H9 (cell line): ENCODE data around the gene COQ8A. TPM values are rescaled to one million over a fixed set of nuclear protein-coding genes. Genes with fewer than 3 reads are reported as not detected.

ENCODE experiments used
- DNase-seq: peaks from one replicate; pipeline ENCODE4 v3.0.0-alpha.2; 2017
- H2AFZ ChIP-seq: one replicate; pipeline ENCODE4 v1.6.1; 2013; ENCODE audit warnings: mild to moderate bottlenecking, low read length, control low read depth, moderate library complexity
- H2AK5ac ChIP-seq: 2 replicates; pipeline ENCODE4 v1.6.1; 2013; ENCODE audit warnings: low read length, control low read depth, mixed read lengths; ENCODE audit not compliant: insufficient read length
- H2BK120ac ChIP-seq: one replicate; pipeline ENCODE4 v1.6.1; 2013; ENCODE audit warnings: low read depth, mild to moderate bottlenecking, low read length, control low read depth, inconsistent platforms; ENCODE audit not compliant: poor library complexity, severe bottlenecking
- H2BK12ac ChIP-seq: 2 replicates; pipeline ENCODE4 v1.6.1; 2013; ENCODE audit warnings: low read length, control low read depth, mixed read lengths, low read depth; ENCODE audit not compliant: insufficient read length
- H2BK15ac ChIP-seq: 2 replicates; pipeline ENCODE4 v1.6.1; 2013; ENCODE audit warnings: low read depth, low read length, control low read depth
- H2BK20ac ChIP-seq: one replicate; pipeline ENCODE4 v1.6.1; 2013; ENCODE audit warnings: low read depth, mild to moderate bottlenecking, low read length, control low read depth, inconsistent platforms; ENCODE audit not compliant: poor library complexity, severe bottlenecking
- H2BK5ac ChIP-seq: 2 replicates; pipeline ENCODE4 v1.6.1; 2013; ENCODE audit warnings: low read length, control low read depth, mixed read lengths; ENCODE audit not compliant: insufficient read length
- H3K14ac ChIP-seq: 2 replicates; pipeline ENCODE4 v1.6.1; 2013; ENCODE audit warnings: low read length, control low read depth; ENCODE audit not compliant: insufficient read depth
- H3K18ac ChIP-seq: 2 replicates; pipeline ENCODE4 v1.6.1; 2013; ENCODE audit warnings: low read depth, mild to moderate bottlenecking, mixed read lengths, low read length, control low read depth; ENCODE audit not compliant: insufficient read length
- H3K23ac ChIP-seq: 2 replicates; pipeline ENCODE4 v1.6.1; 2013; ENCODE audit warnings: low read length, control low read depth, mixed read lengths, low read depth; ENCODE audit not compliant: insufficient read length
- H3K23me2 ChIP-seq: 2 replicates; pipeline ENCODE4 v1.6.1; 2013; ENCODE audit warnings: low read depth, mild to moderate bottlenecking, mixed read lengths, low read length, control low read depth; ENCODE audit not compliant: insufficient read length, poor library complexity, severe bottlenecking
- H3K27ac ChIP-seq: 2 replicates; pipeline ENCODE4 v1.5.1; 2013; ENCODE audit warnings: low read length, control low read depth, mixed read lengths, low read depth; ENCODE audit not compliant: insufficient read length
- H3K27me3 ChIP-seq: 2 replicates; pipeline ENCODE4 v1.6.1; 2013; ENCODE audit warnings: low read length, control low read depth, inconsistent platforms; ENCODE audit not compliant: insufficient read depth
- H3K4ac ChIP-seq: 2 replicates; pipeline ENCODE4 v1.6.1; 2013; ENCODE audit warnings: low read depth, mild to moderate bottlenecking, control low read depth, inconsistent platforms, low read length, moderate library complexity
- H3K4me1 ChIP-seq: 2 replicates; pipeline ENCODE4 v1.6.1; 2013; ENCODE audit warnings: low read length, control low read depth, inconsistent platforms; ENCODE audit not compliant: insufficient read depth
- H3K4me2 ChIP-seq: 2 replicates; pipeline ENCODE4 v1.6.1; 2013; ENCODE audit warnings: low read length, control low read depth, mixed read lengths; ENCODE audit not compliant: insufficient read length, insufficient read depth
- H3K56ac ChIP-seq: 2 replicates; pipeline ENCODE4 v1.6.1; 2013; ENCODE audit warnings: low read depth, mild to moderate bottlenecking, mixed read lengths, low read length, control low read depth; ENCODE audit not compliant: insufficient read length
- H3K79me1 ChIP-seq: 2 replicates; pipeline ENCODE4 v1.6.1; 2013; ENCODE audit warnings: low read depth, mild to moderate bottlenecking, moderate library complexity, low read length, control low read depth, inconsistent platforms; ENCODE audit not compliant: insufficient read depth, poor library complexity, severe bottlenecking
- H3K79me2 ChIP-seq: 2 replicates; pipeline ENCODE4 v1.6.1; 2013; ENCODE audit warnings: low read length, control low read depth, inconsistent platforms; ENCODE audit not compliant: insufficient read depth
- H3K9ac ChIP-seq: 2 replicates; pipeline ENCODE4 v1.6.1; 2013; ENCODE audit warnings: low read length, control low read depth, mixed read lengths; ENCODE audit not compliant: insufficient read length; ENCODE audit errors: extremely low read depth
- H3K9me3 ChIP-seq: one replicate; pipeline ENCODE4 v1.6.1; 2013; ENCODE audit warnings: low read depth, low read length, inconsistent platforms; ENCODE audit not compliant: control insufficient read depth
- H3T11ph ChIP-seq: one replicate; pipeline ENCODE4 v1.6.1; 2013; ENCODE audit warnings: mild to moderate bottlenecking, low read length, control low read depth, inconsistent platforms
- H4K20me1 ChIP-seq: one replicate; pipeline ENCODE4 v1.6.1; 2013; ENCODE audit not compliant: control insufficient read depth, insufficient read length, insufficient read depth
- H4K5ac ChIP-seq: 2 replicates; pipeline ENCODE4 v1.6.1; 2013; ENCODE audit warnings: low read depth, mild to moderate bottlenecking, mixed read lengths, low read length, control low read depth; ENCODE audit not compliant: insufficient read length
- H4K8ac ChIP-seq: replicated peaks from 2 replicates; pipeline ENCODE4 v1.6.1; 2013; ENCODE audit warnings: low read length, control low read depth, mixed read lengths, low read depth; ENCODE audit not compliant: insufficient read length
- H4K91ac ChIP-seq: 2 replicates; pipeline ENCODE4 v1.6.1; 2013; ENCODE audit warnings: low read depth, mild to moderate bottlenecking, moderate library complexity, mixed read lengths, low read length, control low read depth; ENCODE audit not compliant: insufficient read length
- H3K27ac Mint-ChIP-seq, 3 experiments: 2 replicates in 2 of 3; 3 replicates in 1 of 3; pipeline ENCODE4 v1.8.0; 2020 to 2021; ENCODE audit warnings: mixed read lengths in 3 of 3, mild to moderate bottlenecking in 1 of 3, moderate library complexity in 1 of 3
- H3K27me3 Mint-ChIP-seq: 2 replicates; pipeline ENCODE4 v1.8.0; 2021; ENCODE audit warnings: low read depth, mild to moderate bottlenecking, moderate library complexity, mixed read lengths
- H3K36me3 Mint-ChIP-seq, 3 experiments: 2 replicates in 2 of 3; 3 replicates in 1 of 3; pipeline ENCODE4 v1.8.0; 2020 to 2021; ENCODE audit warnings: low read depth in 3 of 3, mixed read lengths in 3 of 3; ENCODE audit not compliant: insufficient read depth in 1 of 3
- H3K4me1 Mint-ChIP-seq, 2 experiments: 2 replicates each; pipeline ENCODE4 v1.8.0; 2020; ENCODE audit warnings: mixed read lengths in 2 of 2
- H3K4me3 Mint-ChIP-seq, 2 experiments: 2 replicates in 1 of 2; 3 replicates in 1 of 2; pipeline ENCODE4 v1.8.0; 2020 to 2021; ENCODE audit warnings: mild to moderate bottlenecking in 2 of 2, mixed read lengths in 2 of 2, moderate library complexity in 1 of 2
- H3K9me3 Mint-ChIP-seq, 2 experiments: 2 replicates in 1 of 2; 3 replicates in 1 of 2; pipeline ENCODE4 v1.8.0; 2020; ENCODE audit warnings: mild to moderate bottlenecking in 2 of 2, mixed read lengths in 2 of 2, moderate library complexity in 1 of 2
- CTCF ChIP-seq: fragments of 200-600 bp; sonication (generic); conservative IDR thresholded peaks from 3 replicates; pipeline ENCODE4 v1.8.0; 2021; ENCODE audit warnings: antibody characterized with exemption, mild to moderate bottlenecking
- WGBS: extraction: QIAGEN DNeasy Blood & Tissue Kit; methylation state at CpG from one replicate; pipeline ENCODE4 v1.1.7; 2013; ENCODE audit warnings: missing lambda C conversion rate, low lambda C conversion rate, mixed read lengths; ENCODE audit not compliant: insufficient read length; ENCODE audit errors: extremely low coverage; 5-methylcytosine and 5-hydroxymethylcytosine counted together
- total RNA-seq: library from RNA; stranded (reverse); gene quantifications from 2 replicates; pipeline ENCODE4 v1.2.1, GENCODE V29; 2021

Gene COQ8A
- total RNA-seq, 1 experiment from 2014 or later: 26.0 TPM

DNA sequence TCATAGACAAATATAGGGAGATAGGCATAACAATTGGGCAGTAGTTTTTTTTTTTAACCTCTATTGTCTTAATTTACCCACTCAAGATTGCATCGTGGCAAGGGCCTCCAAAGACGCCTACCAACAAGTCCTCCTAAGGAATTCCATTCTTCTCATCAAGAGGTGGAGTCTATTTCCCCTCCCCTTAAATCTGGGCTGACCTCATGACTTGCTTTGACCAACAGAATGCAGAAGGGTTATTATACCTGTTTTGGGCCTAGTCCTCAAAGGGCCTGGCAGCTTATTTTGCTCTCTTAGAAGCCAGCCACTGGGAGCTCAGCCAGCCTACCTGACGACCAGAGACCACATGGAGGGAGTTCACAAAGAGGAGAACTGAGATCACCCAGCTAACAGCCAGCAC is 92.3 kb downstream of the COQ8A start:
- no peak overlapping the region for H3K18ac ChIP-seq
- no peak overlapping the region for H3K9ac ChIP-seq
- H4K8ac ChIP-seq: no peak overlapping the region
- no peak overlapping the region for H3K56ac ChIP-seq
- Mint-ChIP-seq H3K4me3 (no peak overlapping the region), H3K36me3 (peaks cover 7 to 28% (median 26%) of the 10 kb centered on the region in 3 experiments; a peak in 5 of 7 replicates), H3K27me3 (no peaks in the 10 kb centered on the region), H3K4me1 (peaks cover 6 to 7% of the 10 kb centered on the region in 2 experiments), H3K27ac (peak overlapping the region in 2 of 3 experiments; percentile 26 to 76; a peak in 3 of 7 replicates), H3K9me3 (no peaks in the 10 kb centered on the region)
- H3K14ac ChIP-seq: no peak overlapping the region
- H2AK5ac ChIP-seq: no peak overlapping the region
- H3K23ac ChIP-seq: no peak overlapping the region
- H3K23me2 ChIP-seq: no peaks in the 10 kb centered on the region
- no peak overlapping the region for H4K91ac ChIP-seq
- DNase-seq: peak; percentile 28
- TF ChIP-seq CTCF: no peak
- H3K27ac ChIP-seq: no peak overlapping the region
- no peak overlapping the region for H3K4me2 ChIP-seq
- no peaks in the 10 kb centered on the region for H3K4me1 ChIP-seq
- no peak overlapping the region for H2AFZ ChIP-seq
- no peaks in the 10 kb centered on the region for H3K27me3 ChIP-seq
- H4K20me1 ChIP-seq: no peaks in the 10 kb centered on the region
- no peak overlapping the region for H3K4ac ChIP-seq
- no peak overlapping the region for H2BK5ac ChIP-seq
- H3K79me2 ChIP-seq: no peaks in the 10 kb centered on the region
- H4K5ac ChIP-seq: no peak overlapping the region
- H2BK120ac ChIP-seq: no peak overlapping the region
- H3K79me1 ChIP-seq: no peaks in the 10 kb centered on the region
- H2BK15ac ChIP-seq: no peak overlapping the region
- no peak overlapping the region for H3T11ph ChIP-seq
- no peak overlapping the region for H2BK20ac ChIP-seq
- no CpG with 5 or more reads among the region's 3 CpGs for WGBS
- H3K9me3 ChIP-seq: no peaks in the 10 kb centered on the region
- H2BK12ac ChIP-seq: no peak overlapping the region
